DOHH2 (cell line): ENCODE measurements around the gene STK33.

ENCODE experiments used
- EZH2phosphoT487 ChIP-seq: fragments of 200-600 bp; sonication (generic); IDR thresholded peaks from 2 replicates; pipeline ENCODE4 v1.6.1; 2017; ENCODE audit warnings: borderline replicate concordance, mild to moderate bottlenecking, antibody characterized with exemption, low read length, moderate library complexity, mixed read lengths
- TF ChIP-seq, protein P1 (sequence below): fragments of 200-600 bp; sonication (generic); IDR thresholded peaks from one replicate; pipeline ENCODE4 v1.5.1; 2014; ENCODE audit warnings: antibody characterized with exemption, mild to moderate bottlenecking, low read depth, low read length; ENCODE audit not compliant: poor library complexity, severe bottlenecking

GRCh38 chr11:8361206-8361605, 232.8 kb downstream of the STK33 start:
- TF ChIP-seq, protein P1, sequence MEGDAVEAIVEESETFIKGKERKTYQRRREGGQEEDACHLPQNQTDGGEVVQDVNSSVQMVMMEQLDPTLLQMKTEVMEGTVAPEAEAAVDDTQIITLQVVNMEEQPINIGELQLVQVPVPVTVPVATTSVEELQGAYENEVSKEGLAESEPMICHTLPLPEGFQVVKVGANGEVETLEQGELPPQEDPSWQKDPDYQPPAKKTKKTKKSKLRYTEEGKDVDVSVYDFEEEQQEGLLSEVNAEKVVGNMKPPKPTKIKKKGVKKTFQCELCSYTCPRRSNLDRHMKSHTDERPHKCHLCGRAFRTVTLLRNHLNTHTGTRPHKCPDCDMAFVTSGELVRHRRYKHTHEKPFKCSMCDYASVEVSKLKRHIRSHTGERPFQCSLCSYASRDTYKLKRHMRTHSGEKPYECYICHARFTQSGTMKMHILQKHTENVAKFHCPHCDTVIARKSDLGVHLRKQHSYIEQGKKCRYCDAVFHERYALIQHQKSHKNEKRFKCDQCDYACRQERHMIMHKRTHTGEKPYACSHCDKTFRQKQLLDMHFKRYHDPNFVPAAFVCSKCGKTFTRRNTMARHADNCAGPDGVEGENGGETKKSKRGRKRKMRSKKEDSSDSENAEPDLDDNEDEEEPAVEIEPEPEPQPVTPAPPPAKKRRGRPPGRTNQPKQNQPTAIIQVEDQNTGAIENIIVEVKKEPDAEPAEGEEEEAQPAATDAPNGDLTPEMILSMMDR: no peak
- TF ChIP-seq EZH2phosphoT487: no peak
